K562 (cell line): Measurements from ENCODE around the gene CLCN4. TPM values are rescaled to one million over a fixed set of nuclear protein-coding genes. Genes with fewer than 3 reads are reported as not detected.
A peak's percentile ranks its signal among the peaks of the same experiment; 100 is the strongest.

Experiments
- BCOR ChIP-seq: fragments of 450-650 bp; IDR thresholded peaks from 2 replicates; pipeline ENCODE4 v1.6.1; 2016
- C11orf30 ChIP-seq: fragments of 450-650 bp; IDR thresholded peaks from 2 replicates; pipeline ENCODE4 v1.6.1; 2016; ENCODE audit warnings: low read depth, mild to moderate bottlenecking
- CHD2 ChIP-seq: IDR thresholded peaks from 2 replicates; pipeline ENCODE4 v1.6.1; 2011; ENCODE audit warnings: low read depth, low read length
- GTF2F1 ChIP-seq: IDR thresholded peaks from 2 replicates; pipeline ENCODE4 v1.6.1; 2011; ENCODE audit warnings: low read depth, low read length, improper control_type of control experiment
- IFI16 ChIP-seq: fragments of 250-450 bp; sonication (Bioruptor Pico); IDR thresholded peaks from 2 replicates; pipeline ENCODE4 v2.1.2; 2022; ENCODE audit warnings: mild to moderate bottlenecking, inconsistent platforms
- KDM5B ChIP-seq: fragments of 200-600 bp; sonication (generic); IDR thresholded peaks from 2 replicates; pipeline ENCODE4 v1.6.1; 2012; ENCODE audit warnings: low read depth, mild to moderate bottlenecking, moderate library complexity, low read length, control low read depth, inconsistent platforms; ENCODE audit not compliant: insufficient replicate concordance
- KLF16 ChIP-seq: IDR thresholded peaks from 2 replicates; pipeline ENCODE4 v1.6.1; 2016; ENCODE audit warnings: antibody characterized with exemption
- MEF2D ChIP-seq: conservative IDR thresholded peaks from 2 replicates; pipeline ENCODE4 v1.6.1; 2016; ENCODE audit warnings: low read depth, missing genetic modification characterization, missing compliant biosample characterization
- POLR2AphosphoS5 ChIP-seq: IDR thresholded peaks from 2 replicates; pipeline ENCODE4 v1.6.1; 2011; ENCODE audit warnings: mild to moderate bottlenecking, low read depth, low read length, moderate library complexity; ENCODE audit not compliant: control insufficient read depth, insufficient read depth
- POLR2H ChIP-seq: IDR thresholded peaks from 2 replicates; pipeline ENCODE4 v1.6.1; 2016; ENCODE audit warnings: missing genetic modification characterization, low read depth, mild to moderate bottlenecking, control low read depth, missing compliant biosample characterization, moderate library complexity
- RAD21 ChIP-seq, 2 experiments: fragments of 250-450 bp in 1 of 2; fragments of 450-650 bp in 1 of 2; sonication (Bioruptor Pico) in 1 of 2; formaldehyde crosslinking in 1 of 2; IDR thresholded peaks in 1 of 2; conservative IDR thresholded peaks in 1 of 2; 2 replicates each; pipeline versions ENCODE4 v1.4.0 to v1.8.0; 2020 to 2022; ENCODE audit warnings: mild to moderate bottlenecking in 2 of 2, moderate library complexity in 1 of 2
- RFX1 ChIP-seq: fragments of 450-650 bp; IDR thresholded peaks from 2 replicates; pipeline ENCODE4 v1.6.1; 2016; ENCODE audit warnings: mild to moderate bottlenecking, moderate library complexity
- ZBTB7A ChIP-seq: IDR thresholded peaks from 2 replicates; pipeline ENCODE4 v1.6.1; 2011; ENCODE audit warnings: low read depth, mild to moderate bottlenecking, low read length, moderate library complexity, borderline replicate concordance; ENCODE audit not compliant: control insufficient read depth
- ZC3H8 ChIP-seq: fragments of 450-650 bp; IDR thresholded peaks from 2 replicates; pipeline ENCODE4 v1.6.1; 2017
- ZNF57 ChIP-seq: fragments of 450-650 bp; formaldehyde crosslinking; IDR thresholded peaks from 2 replicates; pipeline ENCODE4 v1.4.0; 2020; ENCODE audit warnings: mild to moderate bottlenecking, moderate library complexity
- polyA plus RNA-seq, 8 experiments: library from polyadenylated mRNA; depleted of rRNA in 4 of 8; stranded (reverse) in 5 of 8; unstranded in 3 of 8; fragments of >200 nt; fragmentation: Nextera tagmentation in 2 of 8; fragmentation: Illumina TruSeq in 1 of 8; extraction: Ambion mirVana in 2 of 8; extraction: Trizol in 1 of 8; gene quantifications; 2 replicates each; pipeline versions ENCODE4 v1.2.1 to v1.2.3, GENCODE V29; 2011 to 2014; ENCODE audit warnings: inconsistent platforms in 1 of 8, missing spikeins in 1 of 8
- total RNA-seq, 7 experiments: library from RNA; depleted of rRNA in 6 of 7; stranded (reverse); fragments of >200 nt in 6 of 7; fragmentation: Illumina TruSeq in 2 of 7; extraction: Trizol in 2 of 7; gene quantifications; 2 replicates each; pipeline versions ENCODE4 v1.2.1 to v1.2.3, GENCODE V29; 2011 to 2021; ENCODE audit warnings: low replicate concordance in 1 of 7
- TF ChIP-seq, protein P1 (sequence below): sonication (generic); formaldehyde crosslinking; IDR thresholded peaks from 2 replicates; pipeline ENCODE4 v1.8.1; 2023; ENCODE audit warnings: mild to moderate bottlenecking, missing genetic modification reagents
- TF ChIP-seq, protein P2 (sequence below): sonication (generic); formaldehyde crosslinking; IDR thresholded peaks from 2 replicates; pipeline ENCODE4 v1.8.1; 2023; ENCODE audit warnings: missing genetic modification reagents, mild to moderate bottlenecking, borderline replicate concordance
- TF ChIP-seq, protein P3 (sequence below): fragments of 450-650 bp; IDR thresholded peaks from 2 replicates; pipeline ENCODE4 v1.7.0; 2016; ENCODE audit warnings: borderline replicate concordance
- TF ChIP-seq, protein P4 (sequence below): fragments of 250-450 bp; sonication (Bioruptor Pico); IDR thresholded peaks from 2 replicates; pipeline ENCODE4 v1.8.0; 2022; ENCODE audit warnings: inconsistent platforms

The CLCN4 gene
- total and polyA plus RNA-seq, 9 of the 15 experiments (the other 6 are each of a cell fraction or from before 2014, with no cell fraction given): 0.03 to 0.24 (median 0.10) TPM; not detected in 1

DNA sequence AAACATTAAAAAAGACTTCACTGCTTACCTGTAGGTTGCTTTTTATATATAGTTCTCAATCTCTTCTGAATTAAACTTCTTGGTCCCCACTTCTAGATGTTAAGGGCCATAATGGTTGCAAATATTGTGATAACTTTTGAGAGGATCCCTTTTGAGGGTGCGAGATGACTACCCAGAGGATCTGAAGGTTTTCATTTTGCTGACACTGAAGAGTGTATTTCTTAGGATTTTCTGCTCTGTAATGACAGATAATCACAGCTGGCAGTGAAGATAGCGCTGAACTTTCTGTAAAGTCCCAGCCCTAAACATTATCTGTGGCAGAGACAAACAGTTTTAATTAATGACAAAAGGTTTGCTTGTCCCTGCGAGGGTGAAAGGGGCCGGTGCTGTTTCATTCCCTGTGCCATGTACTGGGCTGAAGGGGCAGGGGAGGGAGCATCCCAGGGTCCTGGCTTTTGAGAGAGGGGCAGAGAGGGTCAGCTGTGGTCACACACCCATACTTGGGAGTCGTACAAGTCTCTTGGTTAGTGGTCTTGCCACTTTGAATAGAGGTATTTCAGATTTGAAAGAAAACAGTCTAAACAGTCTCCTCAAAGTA lies 22.2 kb downstream of the CLCN4 start (continued):
- TF ChIP-seq C11orf30 (peak; percentile 52), ZNF57 (CRISPR knock-in tag) (no peak), POLR2AphosphoS5 (peak; percentile 83), ZC3H8 (no peak), GTF2F1 (no peak), BCOR (peak; percentile 73), IFI16 (no peak), POLR2H (tag) (no peak), MEF2D (tag) (no peak), KLF16 (peak; percentile 85), RAD21 (CRISPR knock-in tag; conservative IDR thresholded peaks at IDR 0.05 in 1 of 2, IDR thresholded peaks at IDR 0.05 in 1 of 2) (no peak), KDM5B (no peak), RFX1 (no peak), CHD2 (no peak), ZBTB7A (no peak)
- TF ChIP-seq, protein P1, sequence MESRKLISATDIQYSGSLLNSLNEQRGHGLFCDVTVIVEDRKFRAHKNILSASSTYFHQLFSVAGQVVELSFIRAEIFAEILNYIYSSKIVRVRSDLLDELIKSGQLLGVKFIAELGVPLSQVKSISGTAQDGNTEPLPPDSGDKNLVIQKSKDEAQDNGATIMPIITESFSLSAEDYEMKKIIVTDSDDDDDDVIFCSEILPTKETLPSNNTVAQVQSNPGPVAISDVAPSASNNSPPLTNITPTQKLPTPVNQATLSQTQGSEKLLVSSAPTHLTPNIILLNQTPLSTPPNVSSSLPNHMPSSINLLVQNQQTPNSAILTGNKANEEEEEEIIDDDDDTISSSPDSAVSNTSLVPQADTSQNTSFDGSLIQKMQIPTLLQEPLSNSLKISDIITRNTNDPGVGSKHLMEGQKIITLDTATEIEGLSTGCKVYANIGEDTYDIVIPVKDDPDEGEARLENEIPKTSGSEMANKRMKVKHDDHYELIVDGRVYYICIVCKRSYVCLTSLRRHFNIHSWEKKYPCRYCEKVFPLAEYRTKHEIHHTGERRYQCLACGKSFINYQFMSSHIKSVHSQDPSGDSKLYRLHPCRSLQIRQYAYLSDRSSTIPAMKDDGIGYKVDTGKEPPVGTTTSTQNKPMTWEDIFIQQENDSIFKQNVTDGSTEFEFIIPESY (CRISPR knock-in tag): no peak
- TF ChIP-seq, protein P2, sequence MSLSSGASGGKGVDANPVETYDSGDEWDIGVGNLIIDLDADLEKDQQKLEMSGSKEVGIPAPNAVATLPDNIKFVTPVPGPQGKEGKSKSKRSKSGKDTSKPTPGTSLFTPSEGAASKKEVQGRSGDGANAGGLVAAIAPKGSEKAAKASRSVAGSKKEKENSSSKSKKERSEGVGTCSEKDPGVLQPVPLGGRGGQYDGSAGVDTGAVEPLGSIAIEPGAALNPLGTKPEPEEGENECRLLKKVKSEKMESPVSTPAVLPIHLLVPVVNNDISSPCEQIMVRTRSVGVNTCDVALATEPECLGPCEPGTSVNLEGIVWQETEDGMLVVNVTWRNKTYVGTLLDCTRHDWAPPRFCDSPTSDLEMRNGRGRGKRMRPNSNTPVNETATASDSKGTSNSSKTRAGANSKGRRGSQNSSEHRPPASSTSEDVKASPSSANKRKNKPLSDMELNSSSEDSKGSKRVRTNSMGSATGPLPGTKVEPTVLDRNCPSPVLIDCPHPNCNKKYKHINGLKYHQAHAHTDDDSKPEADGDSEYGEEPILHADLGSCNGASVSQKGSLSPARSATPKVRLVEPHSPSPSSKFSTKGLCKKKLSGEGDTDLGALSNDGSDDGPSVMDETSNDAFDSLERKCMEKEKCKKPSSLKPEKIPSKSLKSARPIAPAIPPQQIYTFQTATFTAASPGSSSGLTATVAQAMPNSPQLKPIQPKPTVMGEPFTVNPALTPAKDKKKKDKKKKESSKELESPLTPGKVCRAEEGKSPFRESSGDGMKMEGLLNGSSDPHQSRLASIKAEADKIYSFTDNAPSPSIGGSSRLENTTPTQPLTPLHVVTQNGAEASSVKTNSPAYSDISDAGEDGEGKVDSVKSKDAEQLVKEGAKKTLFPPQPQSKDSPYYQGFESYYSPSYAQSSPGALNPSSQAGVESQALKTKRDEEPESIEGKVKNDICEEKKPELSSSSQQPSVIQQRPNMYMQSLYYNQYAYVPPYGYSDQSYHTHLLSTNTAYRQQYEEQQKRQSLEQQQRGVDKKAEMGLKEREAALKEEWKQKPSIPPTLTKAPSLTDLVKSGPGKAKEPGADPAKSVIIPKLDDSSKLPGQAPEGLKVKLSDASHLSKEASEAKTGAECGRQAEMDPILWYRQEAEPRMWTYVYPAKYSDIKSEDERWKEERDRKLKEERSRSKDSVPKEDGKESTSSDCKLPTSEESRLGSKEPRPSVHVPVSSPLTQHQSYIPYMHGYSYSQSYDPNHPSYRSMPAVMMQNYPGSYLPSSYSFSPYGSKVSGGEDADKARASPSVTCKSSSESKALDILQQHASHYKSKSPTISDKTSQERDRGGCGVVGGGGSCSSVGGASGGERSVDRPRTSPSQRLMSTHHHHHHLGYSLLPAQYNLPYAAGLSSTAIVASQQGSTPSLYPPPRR: no peak
- TF ChIP-seq, protein P3, sequence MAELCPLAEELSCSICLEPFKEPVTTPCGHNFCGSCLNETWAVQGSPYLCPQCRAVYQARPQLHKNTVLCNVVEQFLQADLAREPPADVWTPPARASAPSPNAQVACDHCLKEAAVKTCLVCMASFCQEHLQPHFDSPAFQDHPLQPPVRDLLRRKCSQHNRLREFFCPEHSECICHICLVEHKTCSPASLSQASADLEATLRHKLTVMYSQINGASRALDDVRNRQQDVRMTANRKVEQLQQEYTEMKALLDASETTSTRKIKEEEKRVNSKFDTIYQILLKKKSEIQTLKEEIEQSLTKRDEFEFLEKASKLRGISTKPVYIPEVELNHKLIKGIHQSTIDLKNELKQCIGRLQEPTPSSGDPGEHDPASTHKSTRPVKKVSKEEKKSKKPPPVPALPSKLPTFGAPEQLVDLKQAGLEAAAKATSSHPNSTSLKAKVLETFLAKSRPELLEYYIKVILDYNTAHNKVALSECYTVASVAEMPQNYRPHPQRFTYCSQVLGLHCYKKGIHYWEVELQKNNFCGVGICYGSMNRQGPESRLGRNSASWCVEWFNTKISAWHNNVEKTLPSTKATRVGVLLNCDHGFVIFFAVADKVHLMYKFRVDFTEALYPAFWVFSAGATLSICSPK: no peak
- TF ChIP-seq, protein P4, sequence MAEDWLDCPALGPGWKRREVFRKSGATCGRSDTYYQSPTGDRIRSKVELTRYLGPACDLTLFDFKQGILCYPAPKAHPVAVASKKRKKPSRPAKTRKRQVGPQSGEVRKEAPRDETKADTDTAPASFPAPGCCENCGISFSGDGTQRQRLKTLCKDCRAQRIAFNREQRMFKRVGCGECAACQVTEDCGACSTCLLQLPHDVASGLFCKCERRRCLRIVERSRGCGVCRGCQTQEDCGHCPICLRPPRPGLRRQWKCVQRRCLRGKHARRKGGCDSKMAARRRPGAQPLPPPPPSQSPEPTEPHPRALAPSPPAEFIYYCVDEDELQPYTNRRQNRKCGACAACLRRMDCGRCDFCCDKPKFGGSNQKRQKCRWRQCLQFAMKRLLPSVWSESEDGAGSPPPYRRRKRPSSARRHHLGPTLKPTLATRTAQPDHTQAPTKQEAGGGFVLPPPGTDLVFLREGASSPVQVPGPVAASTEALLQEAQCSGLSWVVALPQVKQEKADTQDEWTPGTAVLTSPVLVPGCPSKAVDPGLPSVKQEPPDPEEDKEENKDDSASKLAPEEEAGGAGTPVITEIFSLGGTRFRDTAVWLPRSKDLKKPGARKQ (CRISPR knock-in tag): no peak
